ENCODE data around the gene KRT73. TPM values are rescaled to one million over a fixed set of nuclear protein-coding genes. Genes with fewer than 3 reads are reported as not detected.
A peak's percentile ranks its signal among the peaks of the same experiment; 100 is the strongest.
"Not testable (repeated sequence)": the region's sequence is repeated elsewhere in the genome, so short reads cannot be mapped to it uniquely, and the experiment has no call there.

KRT73 gene
- total RNA-seq, 1 donor from 2014 or later, result not detected

GRCh38 chr12:52606096-52606495 lies 12.3 kb downstream of the KRT73 start:
- DNase-seq (ENCODE audit: low spot score), result no peak
- intact Hi-C loops (cut with DNase I), result no loop called here

GRCh38 chr12:52605542-52605941 lies 12.8 kb downstream of the KRT73 start:
- intact Hi-C loops (cut with DNase I), result no loop called here
- no peak for DNase-seq (ENCODE audit: low spot score)

GRCh38 chr12:52604859-52605258 lies 13.5 kb downstream of the KRT73 start:
- intact Hi-C loops (cut with DNase I), result no loop called here
- peak; percentile 35 for DNase-seq (ENCODE audit: low spot score)

GRCh38 chr12:52603314-52603713 lies 15.0 kb downstream of the KRT73 start:
- DNase-seq (ENCODE audit: low spot score), result no peak
- intact Hi-C loops (cut with DNase I), result no loop called here

- peak; percentile 44 for DNase-seq (ENCODE audit: low spot score)
- intact Hi-C loops (cut with DNase I), result no loop called here
Observed at GRCh38 chr12:52602552-52602951, 15.8 kb downstream of the KRT73 start.

GRCh38 chr12:52601671-52602070 lies 16.7 kb downstream of the KRT73 start:
- intact Hi-C loops (cut with DNase I), result no loop called here
- DNase-seq (ENCODE audit: low spot score), result peak; percentile 20

- intact Hi-C loops (cut with DNase I), result no loop called here
- peak; percentile 69 for DNase-seq (ENCODE audit: low spot score)
Observed at GRCh38 chr12:52600941-52601481, 17.3 kb downstream of the KRT73 start, which contains the start of gene KRT72. KRT72 (minus strand) TSS chr12:52601463; CDS start chr12:52601452, 11 bp downstream.

GRCh38 chr12:52600475-52600874 lies 17.9 kb downstream of the KRT73 start:
- intact Hi-C loops (cut with DNase I), result no loop called here
- DNase-seq (ENCODE audit: low spot score), result peak; percentile 24

GRCh38 chr12:52600071-52600470 lies 18.3 kb downstream of the KRT73 start:
- intact Hi-C loops (cut with DNase I), result no loop called here
- DNase-seq (ENCODE audit: low spot score), result no peak

GRCh38 chr12:52598966-52599365 lies 19.4 kb downstream of the KRT73 start:
- intact Hi-C loops (cut with DNase I), result no loop called here
- peak; percentile 39 for DNase-seq (ENCODE audit: low spot score)

- peak; percentile 10 for DNase-seq (ENCODE audit: low spot score)
- intact Hi-C loops (cut with DNase I), result not testable (repeated sequence)
Observed at GRCh38 chr12:52594237-52594636, 24.1 kb downstream of the KRT73 start.

- intact Hi-C loops (cut with DNase I), result no loop called here
- DNase-seq (ENCODE audit: low spot score), result peak; percentile 70
Observed at GRCh38 chr12:52591521-52591920, 26.8 kb downstream of the KRT73 start.

- intact Hi-C loops (cut with DNase I), result no loop called here
- peak; percentile 53 for DNase-seq (ENCODE audit: low spot score)
Observed at GRCh38 chr12:52590021-52590420, 28.3 kb downstream of the KRT73 start.

- DNase-seq (ENCODE audit: low spot score), result peak; percentile 61
- intact Hi-C loops (cut with DNase I), result loop anchor here (10.0 kb wide), 1 partner anchor 433 kb away; no protein-coding TSS in a partner anchor
Observed at GRCh38 chr12:52587563-52587962, 30.8 kb downstream of the KRT73 start.

- intact Hi-C loops (cut with DNase I), result loop anchor here (2.0 to 10.0 kb wide), 2 partner anchors 285 to 431 kb away; no protein-coding TSS in a partner anchor
- peak; percentile 60 for DNase-seq (ENCODE audit: low spot score)
Observed at GRCh38 chr12:52585946-52586345, 32.4 kb downstream of the KRT73 start.

GRCh38 chr12:52585066-52585465 lies 33.3 kb downstream of the KRT73 start:
- peak; percentile 29 for DNase-seq (ENCODE audit: low spot score)
- intact Hi-C loops (cut with DNase I), result loop anchor here (2.0 to 10.0 kb wide), 2 partner anchors 286 to 430 kb away; no protein-coding TSS in a partner anchor

- intact Hi-C loops (cut with DNase I), result loop anchor here (2.0 to 10.0 kb wide), 4 partner anchors 202 to 429 kb away; no protein-coding TSS in a partner anchor
Observed at GRCh38 chr12:52584156-52584682, 34.1 kb downstream of the KRT73 start.

GRCh38 chr12:52582971-52583456 lies 35.3 kb downstream of the KRT73 start:
- intact Hi-C loops (cut with DNase I), result loop anchor here (1.0 to 10.0 kb wide), 4 partner anchors 201 to 428 kb away; no protein-coding TSS in a partner anchor
- DNase-seq (ENCODE audit: low spot score), result peak; percentile 82

More at GRCh38 chr12:52584156-52584682, 34.1 kb downstream of the KRT73 start:
- peak; percentile 63 for DNase-seq (ENCODE audit: low spot score)

- intact Hi-C loops (cut with DNase I), result loop anchor here (5.0 to 10.0 kb wide), 3 partner anchors 200 to 428 kb away; no protein-coding TSS in a partner anchor
Observed at GRCh38 chr12:52582486-52582885, 35.9 kb downstream of the KRT73 start.

GRCh38 chr12:52581481-52581880 lies 36.9 kb downstream of the KRT73 start:
- peak; percentile 59 for DNase-seq (ENCODE audit: low spot score)
- intact Hi-C loops (cut with DNase I), result loop anchor here (5.0 to 10.0 kb wide), 3 partner anchors 199 to 427 kb away; no protein-coding TSS in a partner anchor

More at GRCh38 chr12:52582486-52582885, 35.9 kb downstream of the KRT73 start:
- peak; percentile 68 for DNase-seq (ENCODE audit: low spot score)

GRCh38 chr12:52581066-52581465 lies 37.3 kb downstream of the KRT73 start:
- peak; percentile 50 for DNase-seq (ENCODE audit: low spot score)
- intact Hi-C loops (cut with DNase I), result loop anchor here (5.0 to 10.0 kb wide), 3 partner anchors 199 to 426 kb away; no protein-coding TSS in a partner anchor
